Stimulated activated CD4-positive, alpha-beta T cell treated with anti-CD3 and anti-CD28 coated beads, Interleukin-2, amount 100 ng/mL, for 4 hours (primary cell): Measurements from ENCODE around the gene NPAS2.

Source experiments
- DNase-seq: peaks from one replicate; pipeline ENCODE4 v3.0.0-alpha.2; 2020; ENCODE audit warnings: low read depth

Gene NPAS2

DNA sequence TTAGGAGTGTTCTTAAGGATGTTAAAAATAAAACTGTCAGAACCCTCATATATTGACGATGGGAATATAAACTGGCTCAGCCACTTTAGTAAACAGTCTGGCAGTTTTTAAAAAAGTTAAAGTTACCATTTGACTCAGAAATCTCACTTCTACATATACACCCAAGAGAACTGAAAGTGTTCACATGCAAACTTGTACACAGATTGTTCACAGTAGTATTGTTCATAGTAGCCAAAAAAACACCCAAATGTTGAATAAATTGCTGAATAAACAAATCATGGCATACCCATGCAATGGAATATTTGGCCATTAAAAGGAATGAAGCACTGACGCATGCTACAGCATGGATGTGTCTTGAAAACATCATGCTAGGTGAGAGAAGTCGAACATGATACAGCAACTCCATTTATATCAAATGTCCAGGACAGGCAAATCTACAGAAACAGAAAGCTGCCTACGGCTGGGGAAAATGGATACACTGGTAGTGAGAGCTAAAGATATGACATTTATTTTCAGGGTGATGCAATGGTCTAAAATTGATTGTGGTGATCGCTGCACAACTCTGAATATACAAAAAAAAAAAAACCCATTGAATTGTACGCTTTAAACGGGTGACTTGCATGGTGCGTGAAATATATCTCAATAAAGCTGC is 192.2 kb downstream of the NPAS2 start:
- DNase-seq = no peak

GRCh38 chr2:101012706-101013181 is 192.8 kb downstream of the NPAS2 start:
- peak; percentile 5 for DNase-seq

GRCh38 chr2:101014264-101014857 is 194.4 kb downstream of the NPAS2 start:
- no peak for DNase-seq

- DNase-seq = no peak
Observed at GRCh38 chr2:101017371-101017770, 197.4 kb downstream of the NPAS2 start.

DNA sequence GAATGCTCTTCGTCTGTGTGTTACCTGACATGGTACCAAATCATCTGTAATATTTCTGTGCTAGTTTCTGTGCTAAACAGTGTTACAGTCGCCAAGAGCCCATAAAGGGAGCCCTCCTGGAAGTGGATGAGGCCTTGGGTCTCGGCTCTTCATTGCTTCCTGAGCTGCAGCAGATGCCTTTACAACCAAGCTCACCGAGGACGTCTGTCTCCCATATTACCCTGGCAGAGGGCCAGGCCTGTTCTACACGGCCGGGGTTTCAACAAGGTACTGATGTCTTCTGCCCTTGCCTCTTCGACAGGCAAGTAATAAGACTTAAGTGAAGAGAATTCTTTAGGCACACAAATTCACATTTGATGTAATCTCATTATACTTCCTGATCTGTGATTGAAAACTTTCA is 199.0 kb downstream of the NPAS2 start:
- DNase-seq = no peak

GRCh38 chr2:101022221-101022620 is 202.3 kb downstream of the NPAS2 start:
- DNase-seq = no peak

- no peak for DNase-seq
Observed at GRCh38 chr2:101023327-101024107, 203.6 kb downstream of the NPAS2 start.

- DNase-seq = no peak
Observed at GRCh38 chr2:101025561-101025960, 205.6 kb downstream of the NPAS2 start.

- no peak for DNase-seq
Observed at GRCh38 chr2:101026253-101026701, 206.3 kb downstream of the NPAS2 start.

GRCh38 chr2:101026923-101027469 is 207.1 kb downstream of the NPAS2 start:
- no peak for DNase-seq

DNA sequence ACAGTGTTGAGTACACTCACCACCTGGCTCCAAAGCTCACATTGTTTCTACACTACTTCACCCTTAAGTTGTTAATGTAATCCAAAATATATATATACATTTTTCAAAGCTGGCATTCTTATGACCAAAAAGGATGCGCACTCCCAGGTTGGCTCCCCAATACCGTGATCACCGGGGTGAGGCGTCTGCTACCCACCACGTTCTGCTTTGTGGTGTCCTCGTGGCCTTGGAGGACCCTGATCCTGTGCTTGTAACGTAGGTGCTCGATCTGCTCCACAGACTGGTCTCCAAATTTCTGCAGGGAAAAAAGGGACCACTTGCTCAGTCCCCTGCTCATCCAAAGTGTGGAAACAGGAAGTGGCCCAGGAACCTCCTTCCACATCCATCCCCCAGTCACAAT is 207.9 kb downstream of the NPAS2 start:
- no peak for DNase-seq

- DNase-seq = no peak
Observed at GRCh38 chr2:101030866-101031554, 211.1 kb downstream of the NPAS2 start.

DNA sequence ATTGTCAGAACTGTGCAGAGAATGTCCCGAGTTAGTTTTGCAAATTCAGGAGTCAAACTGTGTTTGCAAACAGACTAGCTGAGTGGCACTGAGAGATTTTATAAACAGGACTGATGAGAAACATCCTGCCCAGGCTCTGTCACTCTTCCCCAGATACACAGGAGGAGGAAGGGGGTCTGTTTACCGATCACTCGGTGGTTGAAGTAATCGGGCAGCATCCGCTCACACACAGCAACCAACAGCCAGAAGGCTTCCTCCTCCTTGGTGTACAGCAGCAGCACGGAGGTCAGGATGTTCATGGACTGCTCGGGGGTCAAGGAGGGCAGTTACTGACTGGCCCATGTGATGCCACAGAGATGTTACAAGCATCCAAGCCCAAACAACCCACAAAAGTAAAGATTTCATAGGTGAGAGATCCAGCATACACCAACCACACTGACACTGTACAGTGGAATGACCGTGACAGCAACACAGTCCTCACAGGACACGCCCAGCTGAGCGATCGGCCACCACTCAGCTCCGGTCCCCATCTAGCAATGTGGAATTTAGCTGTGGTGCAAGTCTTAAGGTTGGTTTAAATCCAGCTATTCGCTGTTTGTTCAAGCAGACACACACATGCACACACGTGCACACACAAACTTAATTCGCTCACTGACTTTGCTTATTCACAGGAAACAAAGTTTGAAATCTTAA is 212.3 kb downstream of the NPAS2 start:
- DNase-seq = no peak

DNA sequence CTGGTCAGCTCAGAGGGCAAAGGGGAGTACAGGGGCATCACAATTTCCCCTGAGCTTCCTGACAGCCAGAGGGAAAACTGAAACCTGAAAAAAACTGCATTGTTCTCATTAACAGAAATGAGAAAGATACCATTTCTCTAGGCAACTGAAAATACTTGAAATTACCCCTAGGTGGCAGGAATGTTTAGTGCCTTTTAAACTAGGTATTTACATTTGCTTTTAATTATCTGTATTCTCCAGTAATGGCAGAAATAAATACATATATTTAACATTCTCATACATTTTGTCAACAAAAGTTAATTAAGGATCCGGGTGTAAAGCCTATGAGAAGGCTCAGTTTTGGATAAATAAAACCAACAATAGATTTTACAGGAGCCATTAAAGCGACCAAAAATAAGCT is 216.6 kb downstream of the NPAS2 start:
- no peak for DNase-seq

DNA sequence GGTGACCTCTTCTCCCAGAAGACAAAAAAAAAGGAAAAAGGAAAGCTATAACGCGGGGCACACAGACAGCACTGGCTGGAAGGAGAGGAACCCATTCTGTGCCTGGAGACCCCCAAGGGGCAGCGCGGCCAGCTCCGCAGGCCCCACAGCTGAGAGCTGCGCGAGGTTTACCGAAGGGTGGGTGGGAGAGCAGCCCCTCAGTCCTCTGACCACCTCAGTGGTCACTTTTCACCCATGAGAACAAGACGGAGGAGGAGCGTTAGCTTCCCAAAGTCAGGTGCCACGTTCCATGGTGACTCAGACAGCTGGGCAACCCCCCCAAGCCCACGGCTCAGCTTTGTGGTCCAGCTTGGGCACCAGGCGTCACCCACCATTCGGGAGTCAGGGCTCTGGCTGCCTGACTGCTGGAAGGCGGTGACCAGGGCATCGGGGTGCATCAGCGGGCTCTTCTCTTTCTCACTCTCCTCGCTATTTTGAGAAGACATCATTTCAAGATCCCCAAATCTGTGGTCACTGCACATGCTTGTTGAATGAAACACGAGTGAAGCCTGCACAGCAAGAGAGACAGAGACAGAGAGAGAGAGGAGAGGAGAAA is 217.3 kb downstream of the NPAS2 start:
- DNase-seq = no peak

GRCh38 chr2:101038455-101039255 is 218.7 kb downstream of the NPAS2 start:
- DNase-seq = no peak

DNA sequence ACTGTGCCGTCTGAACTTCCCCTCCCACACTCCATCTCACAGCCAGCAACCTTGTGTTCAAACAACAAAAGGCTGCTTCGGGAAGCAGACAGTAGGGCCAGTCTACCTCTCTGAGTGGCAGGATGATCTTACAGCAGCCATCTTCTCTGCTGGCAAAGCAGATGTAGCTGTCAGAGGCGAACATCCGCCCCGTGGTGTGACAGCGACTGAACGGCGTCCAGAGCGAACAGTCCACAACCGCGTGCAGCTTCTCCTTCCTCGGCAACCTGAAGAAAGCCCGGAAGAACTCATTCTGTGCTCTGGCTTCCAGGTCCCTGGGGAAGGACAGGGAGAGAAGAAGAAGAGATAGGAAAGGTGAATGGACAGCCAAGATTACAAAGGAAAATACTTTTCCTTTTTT is 220.1 kb downstream of the NPAS2 start:
- no peak for DNase-seq

DNA sequence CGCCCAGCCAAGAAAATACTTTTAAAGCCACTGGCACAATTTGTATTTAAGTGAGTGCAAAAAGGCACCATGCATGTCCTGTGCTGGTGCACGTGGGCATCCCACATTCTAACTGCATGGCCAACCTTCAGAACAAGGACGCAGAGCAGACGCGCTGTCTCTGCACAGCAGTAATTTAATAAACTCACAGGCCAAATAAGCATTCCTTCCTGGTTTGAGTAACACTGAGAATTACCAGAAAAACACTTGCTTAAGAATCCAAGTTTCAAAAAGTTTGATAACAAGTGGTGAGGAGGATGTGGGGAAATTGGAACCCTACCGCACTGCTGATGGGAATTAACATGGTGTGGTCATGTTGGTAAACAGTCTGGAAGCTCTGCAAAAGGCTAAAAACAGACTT is 220.8 kb downstream of the NPAS2 start:
- no peak for DNase-seq

DNA sequence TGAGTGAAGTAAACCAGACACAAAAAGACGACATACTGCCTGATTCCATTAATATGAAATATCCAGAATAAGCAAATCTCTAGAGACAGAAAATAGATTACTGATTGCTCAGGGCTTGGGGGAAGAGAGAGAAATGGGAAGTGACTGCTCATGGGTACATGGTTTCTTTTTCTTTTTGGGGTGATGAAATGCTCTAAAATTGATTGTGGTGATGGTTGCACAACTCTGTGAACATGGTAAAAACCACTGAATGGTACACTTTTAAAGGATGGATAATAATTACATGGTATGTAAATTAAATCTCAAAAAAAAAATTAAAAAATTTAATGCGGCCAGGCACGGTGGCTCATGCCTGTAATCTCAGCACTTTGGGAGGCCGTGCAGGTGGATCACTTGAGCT is 221.5 kb downstream of the NPAS2 start:
- DNase-seq = no peak

DNA sequence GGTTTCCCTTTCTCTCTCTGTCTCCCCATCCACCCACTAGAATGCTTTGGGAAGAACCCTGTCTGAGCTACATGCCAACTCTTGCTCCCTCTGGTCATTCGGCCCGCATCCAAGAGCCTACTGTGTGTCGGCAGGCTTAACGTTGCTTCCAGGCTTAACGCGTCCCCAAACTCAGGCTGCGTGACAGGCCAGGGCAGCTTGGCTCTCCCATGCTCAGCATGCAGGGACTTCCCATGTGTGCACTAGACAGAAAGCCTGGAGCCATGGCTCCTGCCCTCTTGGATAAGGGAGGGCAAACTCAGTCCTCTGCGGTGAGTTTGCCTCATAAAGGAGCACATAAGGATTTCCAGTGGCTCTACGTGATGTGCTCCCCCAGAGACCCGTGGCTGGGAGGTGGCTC is 225.4 kb downstream of the NPAS2 start:
- no peak for DNase-seq
